Spleen (tissue), 7 donors: Measurements from ENCODE around the gene ATP2C2.

Experiments used
- POLR2A ChIP-seq, 3 donors: fragments of 450-650 bp; IDR thresholded peaks; one replicate each; pipeline ENCODE4 v1.5.1; 2017; ENCODE audit warnings: antibody characterized with exemption in 3 of 3, mild to moderate bottlenecking in 1 of 3
- POLR2AphosphoS5 ChIP-seq, 3 donors: sonication (generic); formaldehyde crosslinking; IDR thresholded peaks; one replicate each; pipeline ENCODE4 v1.5.1; 2017; ENCODE audit warnings: antibody characterized with exemption in 3 of 3
- TF ChIP-seq, protein P1 (sequence below), 11 experiments: fragments of 200-600 bp in 7 of 11; fragments of 450-650 bp in 4 of 11; sonication (generic) in 4 of 11; IDR thresholded peaks in 8 of 11; conservative IDR thresholded peaks in 3 of 11; 1 replicate in 7 of 11; 2 replicates in 4 of 11; pipeline versions ENCODE4 v1.4.0 to v1.8.0; 2016 to 2021; ENCODE audit warnings: antibody characterized with exemption in 11 of 11, inconsistent platforms in 4 of 11, mild to moderate bottlenecking in 1 of 11
- donor health status: DM: no; HTN: no; CAD: no; lungs with moderate emphysema.
- donor health status: DM: no; HTN: no; CAD: no.
- donor health status: DM: no; HTN: no; CAD: no.

DNA sequence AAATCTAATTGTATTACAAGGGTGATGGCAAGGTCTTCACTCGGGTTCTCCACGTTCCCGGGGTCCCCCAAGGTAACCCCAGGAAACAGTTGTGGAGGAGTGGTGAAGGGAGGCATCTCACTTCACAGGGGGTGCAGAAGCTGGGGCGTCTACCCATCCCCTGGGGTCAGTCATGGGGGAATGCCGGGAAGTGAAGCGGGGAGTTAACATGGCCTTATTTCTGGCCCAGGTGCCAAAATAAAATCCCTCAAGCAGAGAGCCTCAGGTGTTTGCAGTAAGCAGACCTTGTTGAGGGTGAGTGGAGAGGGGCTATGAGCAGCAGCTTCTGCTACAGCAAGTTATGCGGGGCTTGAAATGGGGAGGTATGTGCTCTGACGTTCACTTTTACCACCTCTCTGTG is 9.0 kb upstream of the ATP2C2 start:
- TF ChIP-seq, protein P1, sequence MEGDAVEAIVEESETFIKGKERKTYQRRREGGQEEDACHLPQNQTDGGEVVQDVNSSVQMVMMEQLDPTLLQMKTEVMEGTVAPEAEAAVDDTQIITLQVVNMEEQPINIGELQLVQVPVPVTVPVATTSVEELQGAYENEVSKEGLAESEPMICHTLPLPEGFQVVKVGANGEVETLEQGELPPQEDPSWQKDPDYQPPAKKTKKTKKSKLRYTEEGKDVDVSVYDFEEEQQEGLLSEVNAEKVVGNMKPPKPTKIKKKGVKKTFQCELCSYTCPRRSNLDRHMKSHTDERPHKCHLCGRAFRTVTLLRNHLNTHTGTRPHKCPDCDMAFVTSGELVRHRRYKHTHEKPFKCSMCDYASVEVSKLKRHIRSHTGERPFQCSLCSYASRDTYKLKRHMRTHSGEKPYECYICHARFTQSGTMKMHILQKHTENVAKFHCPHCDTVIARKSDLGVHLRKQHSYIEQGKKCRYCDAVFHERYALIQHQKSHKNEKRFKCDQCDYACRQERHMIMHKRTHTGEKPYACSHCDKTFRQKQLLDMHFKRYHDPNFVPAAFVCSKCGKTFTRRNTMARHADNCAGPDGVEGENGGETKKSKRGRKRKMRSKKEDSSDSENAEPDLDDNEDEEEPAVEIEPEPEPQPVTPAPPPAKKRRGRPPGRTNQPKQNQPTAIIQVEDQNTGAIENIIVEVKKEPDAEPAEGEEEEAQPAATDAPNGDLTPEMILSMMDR (IDR thresholded peaks at IDR 0.05 in 8 of 11, conservative IDR thresholded peaks at IDR 0.05 in 3 of 11), result no peak
- TF ChIP-seq POLR2AphosphoS5 (IDR thresholded peaks at IDR 0.05) (no peak), POLR2A (IDR thresholded peaks at IDR 0.05) (no peak)
